Measurements from ENCODE around the gene RPL22. TPM values are rescaled to one million over a fixed set of nuclear protein-coding genes. Genes with fewer than 3 reads are reported as not detected.

Gene RPL22
- total RNA-seq, 1 donor from 2014 or later, result 305 TPM

- Histone ChIP-seq H3K27me3 (ENCODE audit: control insufficient read depth in 3 of 3, insufficient read depth in 3 of 3, low read length in 3 of 3) (peaks cover 35 to 66% (median 54%) of the 10 kb centered on the region in 3 donors), H3K9ac (ENCODE audit: low read depth in 1 of 3, low read length in 3 of 3) (no peak overlapping the region), H3K4me1 (ENCODE audit: control insufficient read depth in 3 of 3, insufficient read depth in 3 of 3, low read length in 3 of 3) (peaks cover 0 to 12% (median 7%) of the 10 kb centered on the region in 3 donors), H3K4me3 (ENCODE audit: low read length in 3 of 3) (no peak overlapping the region), H3K27ac (ENCODE audit: low read depth, low read length) (no peak overlapping the region), H3K36me3 (ENCODE audit: control insufficient read depth in 3 of 3, insufficient read depth in 3 of 3, low read length in 3 of 3) (no peaks in the 10 kb centered on the region), H3K9me3 (ENCODE audit: control insufficient read depth in 3 of 3, low read length in 3 of 3) (peaks cover 0 to 2% (median 0%) of the 10 kb centered on the region in 3 donors)
These were observed 53.5 kb downstream of the RPL22 start for GRCh38 chr1:6145864-6146410.

GRCh38 chr1:6145396-6145750 is 54.0 kb downstream of the RPL22 start:
- H3K27me3 ChIP-seq (ENCODE audit: control insufficient read depth in 3 of 3, insufficient read depth in 3 of 3, low read length in 3 of 3), result peaks cover 35 to 60% (median 54%) of the 10 kb centered on the region in 3 donors
- H3K27ac ChIP-seq (ENCODE audit: low read depth, low read length), result no peak overlapping the region
- H3K9ac ChIP-seq (ENCODE audit: low read depth in 1 of 3, low read length in 3 of 3), result no peak overlapping the region
- no peak overlapping the region for H3K4me3 ChIP-seq (ENCODE audit: low read length in 3 of 3)
- peaks cover 0 to 12% (median 7%) of the 10 kb centered on the region in 3 donors for H3K4me1 ChIP-seq (ENCODE audit: control insufficient read depth in 3 of 3, insufficient read depth in 3 of 3, low read length in 3 of 3)
- H3K36me3 ChIP-seq (ENCODE audit: control insufficient read depth in 3 of 3, insufficient read depth in 3 of 3, low read length in 3 of 3), result no peaks in the 10 kb centered on the region
- peaks cover 0 to 2% (median 0%) of the 10 kb centered on the region in 3 donors for H3K9me3 ChIP-seq (ENCODE audit: control insufficient read depth in 3 of 3, low read length in 3 of 3)

- Histone ChIP-seq H3K27ac (ENCODE audit: low read depth, low read length) (no peak overlapping the region), H3K27me3 (ENCODE audit: control insufficient read depth in 3 of 3, insufficient read depth in 3 of 3, low read length in 3 of 3) (peaks cover 35 to 60% (median 54%) of the 10 kb centered on the region in 3 donors), H3K4me1 (ENCODE audit: control insufficient read depth in 3 of 3, insufficient read depth in 3 of 3, low read length in 3 of 3) (peaks cover 0 to 12% (median 7%) of the 10 kb centered on the region in 3 donors)
These were observed 54.6 kb downstream of the RPL22 start for GRCh38 chr1:6144647-6145395.

GRCh38 chr1:6144175-6144574 is 55.2 kb downstream of the RPL22 start:
- no peak overlapping the region for H3K4me3 ChIP-seq (ENCODE audit: low read length in 3 of 3)
- H3K27ac ChIP-seq (ENCODE audit: low read depth, low read length), result no peak overlapping the region
- H3K9me3 ChIP-seq (ENCODE audit: control insufficient read depth in 3 of 3, low read length in 3 of 3), result peaks cover 0 to 2% (median 0%) of the 10 kb centered on the region in 3 donors
- H3K36me3 ChIP-seq (ENCODE audit: control insufficient read depth in 3 of 3, insufficient read depth in 3 of 3, low read length in 3 of 3), result no peaks in the 10 kb centered on the region
- H3K27me3 ChIP-seq (ENCODE audit: control insufficient read depth in 3 of 3, insufficient read depth in 3 of 3, low read length in 3 of 3), result peaks cover 30 to 56% (median 49%) of the 10 kb centered on the region in 3 donors
- H3K9ac ChIP-seq (ENCODE audit: low read depth in 1 of 3, low read length in 3 of 3), result no peak overlapping the region
- peaks cover 0 to 12% (median 7%) of the 10 kb centered on the region in 3 donors for H3K4me1 ChIP-seq (ENCODE audit: control insufficient read depth in 3 of 3, insufficient read depth in 3 of 3, low read length in 3 of 3)

More at GRCh38 chr1:6144647-6145395, 54.6 kb downstream of the RPL22 start:
- Histone ChIP-seq H3K9ac (ENCODE audit: low read depth in 1 of 3, low read length in 3 of 3) (no peak overlapping the region), H3K36me3 (ENCODE audit: control insufficient read depth in 3 of 3, insufficient read depth in 3 of 3, low read length in 3 of 3) (no peaks in the 10 kb centered on the region), H3K9me3 (ENCODE audit: control insufficient read depth in 3 of 3, low read length in 3 of 3) (peaks cover 0 to 2% (median 0%) of the 10 kb centered on the region in 3 donors), H3K4me3 (ENCODE audit: low read length in 3 of 3) (no peak overlapping the region)

GRCh38 chr1:6143395-6143794 is 56.0 kb downstream of the RPL22 start:
- H3K27ac ChIP-seq (ENCODE audit: low read depth, low read length), result no peak overlapping the region
- peaks cover 0 to 2% (median 0%) of the 10 kb centered on the region in 3 donors for H3K9me3 ChIP-seq (ENCODE audit: control insufficient read depth in 3 of 3, low read length in 3 of 3)
- no peaks in the 10 kb centered on the region for H3K36me3 ChIP-seq (ENCODE audit: control insufficient read depth in 3 of 3, insufficient read depth in 3 of 3, low read length in 3 of 3)
- H3K4me1 ChIP-seq (ENCODE audit: control insufficient read depth in 3 of 3, insufficient read depth in 3 of 3, low read length in 3 of 3), result peaks cover 0 to 11% (median 6%) of the 10 kb centered on the region in 3 donors
- no peak overlapping the region for H3K9ac ChIP-seq (ENCODE audit: low read depth in 1 of 3, low read length in 3 of 3)
- peaks cover 25 to 49% (median 43%) of the 10 kb centered on the region in 3 donors for H3K27me3 ChIP-seq (ENCODE audit: control insufficient read depth in 3 of 3, insufficient read depth in 3 of 3, low read length in 3 of 3)
- no peak overlapping the region for H3K4me3 ChIP-seq (ENCODE audit: low read length in 3 of 3)

GRCh38 chr1:6142734-6143133 is 56.7 kb downstream of the RPL22 start:
- no peak overlapping the region for H3K4me3 ChIP-seq (ENCODE audit: low read length in 3 of 3)
- H3K4me1 ChIP-seq (ENCODE audit: control insufficient read depth in 3 of 3, insufficient read depth in 3 of 3, low read length in 3 of 3), result peaks cover 0 to 8% (median 4%) of the 10 kb centered on the region in 3 donors
- H3K27ac ChIP-seq (ENCODE audit: low read depth, low read length), result no peak overlapping the region
- H3K36me3 ChIP-seq (ENCODE audit: control insufficient read depth in 3 of 3, insufficient read depth in 3 of 3, low read length in 3 of 3), result no peaks in the 10 kb centered on the region
- no peak overlapping the region for H3K9ac ChIP-seq (ENCODE audit: low read depth in 1 of 3, low read length in 3 of 3)
- H3K9me3 ChIP-seq (ENCODE audit: control insufficient read depth in 3 of 3, low read length in 3 of 3), result peaks cover 0 to 2% (median 0%) of the 10 kb centered on the region in 3 donors
- H3K27me3 ChIP-seq (ENCODE audit: control insufficient read depth in 3 of 3, insufficient read depth in 3 of 3, low read length in 3 of 3), result peaks cover 18 to 43% (median 36%) of the 10 kb centered on the region in 3 donors

GRCh38 chr1:6142036-6142621 is 57.3 kb downstream of the RPL22 start:
- Histone ChIP-seq H3K27me3 (ENCODE audit: control insufficient read depth in 3 of 3, insufficient read depth in 3 of 3, low read length in 3 of 3) (peaks cover 12 to 37% (median 30%) of the 10 kb centered on the region in 3 donors), H3K36me3 (ENCODE audit: control insufficient read depth in 3 of 3, insufficient read depth in 3 of 3, low read length in 3 of 3) (no peaks in the 10 kb centered on the region), H3K9ac (ENCODE audit: low read depth in 1 of 3, low read length in 3 of 3) (no peak overlapping the region)

GRCh38 chr1:6141592-6141991 is 57.8 kb downstream of the RPL22 start:
- Histone ChIP-seq H3K27me3 (ENCODE audit: control insufficient read depth in 3 of 3, insufficient read depth in 3 of 3, low read length in 3 of 3) (peaks cover 8 to 31% (median 25%) of the 10 kb centered on the region in 3 donors), H3K27ac (ENCODE audit: low read depth, low read length) (no peak overlapping the region), H3K4me3 (ENCODE audit: low read length in 3 of 3) (no peak overlapping the region), H3K36me3 (ENCODE audit: control insufficient read depth in 3 of 3, insufficient read depth in 3 of 3, low read length in 3 of 3) (no peaks in the 10 kb centered on the region), H3K9ac (ENCODE audit: low read depth in 1 of 3, low read length in 3 of 3) (no peak overlapping the region), H3K9me3 (ENCODE audit: control insufficient read depth in 3 of 3, low read length in 3 of 3) (peaks cover 0 to 2% (median 0%) of the 10 kb centered on the region in 3 donors), H3K4me1 (ENCODE audit: control insufficient read depth in 3 of 3, insufficient read depth in 3 of 3, low read length in 3 of 3) (peaks cover 0 to 8% (median 4%) of the 10 kb centered on the region in 3 donors)

More at GRCh38 chr1:6142036-6142621, 57.3 kb downstream of the RPL22 start:
- H3K9me3 ChIP-seq (ENCODE audit: control insufficient read depth in 3 of 3, low read length in 3 of 3), result peaks cover 0 to 2% (median 0%) of the 10 kb centered on the region in 3 donors
- peaks cover 0 to 8% (median 4%) of the 10 kb centered on the region in 3 donors for H3K4me1 ChIP-seq (ENCODE audit: control insufficient read depth in 3 of 3, insufficient read depth in 3 of 3, low read length in 3 of 3)
- no peak overlapping the region for H3K4me3 ChIP-seq (ENCODE audit: low read length in 3 of 3)
- H3K27ac ChIP-seq (ENCODE audit: low read depth, low read length), result no peak overlapping the region

- Histone ChIP-seq H3K4me3 (ENCODE audit: low read length in 3 of 3) (no peak overlapping the region), H3K4me1 (ENCODE audit: control insufficient read depth in 3 of 3, insufficient read depth in 3 of 3, low read length in 3 of 3) (peaks cover 0 to 8% (median 4%) of the 10 kb centered on the region in 3 donors), H3K27me3 (ENCODE audit: control insufficient read depth in 3 of 3, insufficient read depth in 3 of 3, low read length in 3 of 3) (peaks cover 0 to 22% (median 13%) of the 10 kb centered on the region in 3 donors), H3K9ac (ENCODE audit: low read depth in 1 of 3, low read length in 3 of 3) (no peak overlapping the region), H3K36me3 (ENCODE audit: control insufficient read depth in 3 of 3, insufficient read depth in 3 of 3, low read length in 3 of 3) (no peaks in the 10 kb centered on the region), H3K9me3 (ENCODE audit: control insufficient read depth in 3 of 3, low read length in 3 of 3) (peaks cover 0 to 2% (median 0%) of the 10 kb centered on the region in 3 donors), H3K27ac (ENCODE audit: low read depth, low read length) (no peak overlapping the region)
These were observed 59.0 kb downstream of the RPL22 start for GRCh38 chr1:6140413-6140812.
